Vagina (tissue), 2 donors: Measurements from ENCODE around the gene STEAP2.

Experiments
- CTCF ChIP-seq, 3 experiments: fragments of 450-650 bp in 2 of 3; fragments of 200-600 bp in 1 of 3; sonication (generic) in 1 of 3; IDR thresholded peaks; one replicate each; pipeline ENCODE4 v1.5.1; 2017 to 2019; ENCODE audit warnings: antibody characterized with exemption in 3 of 3, mild to moderate bottlenecking in 2 of 3, moderate library complexity in 2 of 3
- POLR2A ChIP-seq, 2 donors: fragments of 450-650 bp; IDR thresholded peaks; one replicate each; pipeline ENCODE4 v1.6.1; 2017; ENCODE audit warnings: antibody characterized with exemption in 2 of 2, mild to moderate bottlenecking in 2 of 2, moderate library complexity in 2 of 2

- no peak for TF ChIP-seq CTCF (IDR thresholded peaks at IDR 0.05)
- no peak for TF ChIP-seq POLR2A (IDR thresholded peaks at IDR 0.05)
These were observed 37.2 kb downstream of the STEAP2 start for GRCh38 chr7:90248706-90249105.
